ENCODE results near the gene FBL. TPM values are rescaled to one million over a fixed set of nuclear protein-coding genes. Genes with fewer than 3 reads are reported as not detected.

FBL gene
- total and polyA plus RNA-seq, 2 of the 13 experiments (the other 11 are each of a cell fraction or from before 2014, with no cell fraction given) = 153 to 468 TPM

GRCh38 chr19:39867133-39867532 lies 21.0 kb upstream of the FBL start (continued):
- no peak for TF ChIP-seq ZXDC (CRISPR knock-in tag; IDR thresholded peaks at IDR 0.05)
- no peak for TF ChIP-seq MATR3 (CRISPR knock-in tag; IDR thresholded peaks at IDR 0.05)
- TF ChIP-seq MAFF (IDR thresholded peaks at IDR 0.05; ENCODE audit: low read depth, low read length) = no peak
- no peak for TF ChIP-seq ZNF75D (CRISPR knock-in tag; IDR thresholded peaks at IDR 0.05; ENCODE audit: borderline replicate concordance)
- no peak for TF ChIP-seq DDIT3 (CRISPR knock-in tag; IDR thresholded peaks at IDR 0.05)
- no peak for TF ChIP-seq ADNP (CRISPR knock-in tag; IDR thresholded peaks at IDR 0.05)
- TF ChIP-seq NKX3-1 (CRISPR knock-in tag; IDR thresholded peaks at IDR 0.05) = no peak
- TF ChIP-seq GRHL1 (CRISPR knock-in tag; conservative IDR thresholded peaks at IDR 0.05) = no peak
- TF ChIP-seq ZNF232 (CRISPR knock-in tag; IDR thresholded peaks at IDR 0.05; ENCODE audit: borderline replicate concordance) = no peak

- no peak overlapping the region for H3K27ac ChIP-seq (ENCODE audit: extremely low read length, insufficient read depth, low read length)
- H2AFZ ChIP-seq (ENCODE audit: low read length) = no peak overlapping the region
- BruUV-seq (replicated peaks) = no TSS peak
- H3K79me2 ChIP-seq (ENCODE audit: insufficient read depth, low read length) = no peaks in the 10 kb centered on the region
- no peaks in the 10 kb centered on the region for H3K9me3 ChIP-seq (ENCODE audit: low read length)
- intact Hi-C loops (cut with micrococcal nuclease; ENCODE audit: unreplicated experiment) = no loop called here
- ChIA-PET POLR2A (no interaction called here), CTCF (ENCODE audit: low intra/inter-chr PET ratio, low total read pairs) (no interaction called here)
- H4K20me1 ChIP-seq (ENCODE audit: insufficient read depth, low read length) = no peaks in the 10 kb centered on the region
- FAIRE-seq = no peak
- H3K27me3 ChIP-seq (ENCODE audit: control insufficient read depth in 1 of 2, insufficient read depth in 2 of 2, low read length in 2 of 2) = no peaks in the 10 kb centered on the region
- no peak overlapping the region for H3K4me3 ChIP-seq (replicated peaks in 1 of 3; ENCODE audit: insufficient read depth in 1 of 3, low read depth in 2 of 3, low read length in 3 of 3)
- 97% methylated on average over 5 of the region's 5 CpGs for WGBS (ENCODE audit: low lambda C conversion rate)
- ATAC-seq = no peak
- no peak overlapping the region for H3K9ac ChIP-seq (ENCODE audit: insufficient read depth, low read depth, low read length)
- DNase-seq (ENCODE audit: low spot score) = no peak
- in situ Hi-C loops (cut with HindIII; ENCODE audit: extremely low pct_ligation_motif_present, low pct_unique_long_range_greater_than_20kb) = no loop called here
- peaks cover 2 to 11% of the 10 kb centered on the region in 2 experiments; a peak in 1 of 5 replicates for H3K36me3 ChIP-seq (replicated peaks in 1 of 2; ENCODE audit: control insufficient read depth in 1 of 2, insufficient read depth in 2 of 2, low read length in 2 of 2)
- no peak overlapping the region for H3K4me2 ChIP-seq (ENCODE audit: low read depth, low read length)
- H3K4me1 ChIP-seq (ENCODE audit: insufficient read depth, low read length) = no peaks in the 10 kb centered on the region
- TF ChIP-seq ZNF253 (CRISPR knock-in tag; IDR thresholded peaks at IDR 0.05; ENCODE audit: borderline replicate concordance) (no peak), AGO2 (optimal IDR thresholded peaks at IDR 0.05; ENCODE audit: low read depth, low read length) (no peak), DPF2 (CRISPR knock-in tag; IDR thresholded peaks at IDR 0.05; ENCODE audit: borderline replicate concordance, low read depth) (no peak), ZMYM3 (CRISPR knock-in tag; IDR thresholded peaks at IDR 0.05) (no peak), KDM3A (CRISPR knock-in tag; IDR thresholded peaks at IDR 0.05; ENCODE audit: low read depth) (no peak), ZNF350 (CRISPR knock-in tag; IDR thresholded peaks at IDR 0.05; ENCODE audit: borderline replicate concordance, low read depth) (no peak), ZFP91 (CRISPR knock-in tag; IDR thresholded peaks at IDR 0.05; ENCODE audit: borderline replicate concordance) (no peak), RFXANK (CRISPR knock-in tag; IDR thresholded peaks at IDR 0.05) (no peak), TMF1 (CRISPR knock-in tag; IDR thresholded peaks at IDR 0.05; ENCODE audit: low read depth) (no peak)
Measured at GRCh38 chr19:39865953-39866352, 19.8 kb upstream of the FBL start.
